GM12878 (cell line): ENCODE measurements around the gene PRTFDC1. TPM values are rescaled to one million over a fixed set of nuclear protein-coding genes. Genes with fewer than 3 reads are reported as not detected.

Experiments
- ATAC-seq: fragments of 200-7000 bp; cut with Tn5 transposase; 3 replicates; pipeline ENCODE4 v1.9.1; 2020; ENCODE audit warnings: mild to moderate bottlenecking, moderate library complexity
- BruUV-seq: library from RNA; stranded (reverse); fragments of 400-500 nt; replicated peaks from 2 replicates; lab custom pipeline; 2021; lab: Mats Ljungman, UMichigan
- CTCF ChIA-PET: fragments of 300-600 bp; sonication (Branson Sonifier 250); formaldehyde crosslinking; extraction: SDS; loops from one replicate; lab custom pipeline; 2021; ENCODE audit warnings: inconsistent platforms; lab: Yijun Ruan, JAX
- POLR2A ChIA-PET: fragments of 350-600 bp; formaldehyde crosslinking; extraction: SDS; loops from one replicate; lab custom pipeline; 2021; ENCODE audit warnings: inconsistent platforms; lab: Charles Lee
- RAD21 ChIA-PET: fragments of 300-600 bp; sonication (Branson Sonifier 250); formaldehyde crosslinking; loops from one replicate; lab custom pipeline; 2023; ENCODE audit warnings: antibody characterized with exemption; ENCODE audit not compliant: unreplicated experiment; lab: Charles Lee
- SMC1A ChIA-PET: fragments of 300-600 bp; sonication (Branson Sonifier 250); formaldehyde crosslinking; loops from one replicate; lab custom pipeline; 2023; ENCODE audit not compliant: unreplicated experiment, uncharacterized antibody; lab: Charles Lee
- DNase-seq: peaks from one replicate; pipeline ENCODE4 v3.0.0-alpha.2; 2011; ENCODE audit warnings: low read depth, low spot score
- FAIRE-seq: peaks from 3 replicates; lab custom pipeline; 2011; peaks lifted over from hg19 to GRCh38; lab: Jason Lieb, UNC
- H2AFZ ChIP-seq: 2 replicates; pipeline ENCODE4 v1.6.0; 2011; ENCODE audit warnings: low read depth, low read length, control low read depth; ENCODE audit not compliant: control insufficient read depth
- H3K27ac ChIP-seq: 2 replicates; pipeline ENCODE4 v1.5.1; 2011; ENCODE audit warnings: control low read depth; ENCODE audit not compliant: control insufficient read depth, insufficient read depth
- H3K27me3 ChIP-seq, 2 experiments: replicated peaks in 1 of 2; 2 replicates each; pipeline versions ENCODE4 v1.6.0 to v1.6.1; 2011; ENCODE audit warnings: low read length in 1 of 2; ENCODE audit not compliant: control insufficient read depth in 2 of 2, insufficient read depth in 2 of 2
- H3K36me3 ChIP-seq, 2 experiments: 2 replicates each; pipeline ENCODE4 v1.5.1; 2011; ENCODE audit warnings: low read length in 1 of 2; ENCODE audit not compliant: control insufficient read depth in 2 of 2, insufficient read depth in 2 of 2
- H3K4me1 ChIP-seq: 2 replicates; pipeline ENCODE4 v1.6.1; 2011; ENCODE audit warnings: mild to moderate bottlenecking, low read length, moderate library complexity, mixed read lengths; ENCODE audit not compliant: control insufficient read depth, insufficient read depth
- H3K4me2 ChIP-seq: 2 replicates; pipeline ENCODE4 v1.6.0; 2011; ENCODE audit warnings: control low read depth; ENCODE audit not compliant: control insufficient read depth, insufficient read depth
- H3K4me3 ChIP-seq: fragments of 200-600 bp; sonication (generic); 2 replicates; pipeline ENCODE4 v1.5.1; 2016
- H3K79me2 ChIP-seq: 2 replicates; pipeline ENCODE4 v1.6.0; 2011; ENCODE audit warnings: low read length; ENCODE audit not compliant: control insufficient read depth, insufficient read depth
- H3K9ac ChIP-seq: 2 replicates; pipeline ENCODE4 v1.8.0; 2011; ENCODE audit warnings: low read length, control low read depth, mixed read lengths; ENCODE audit not compliant: control insufficient read depth, insufficient read depth
- H3K9me3 ChIP-seq: replicated peaks from 3 replicates; pipeline ENCODE4 v1.5.1; 2011; ENCODE audit warnings: mild to moderate bottlenecking, low read length; ENCODE audit not compliant: control insufficient read depth, insufficient read depth
- H4K20me1 ChIP-seq: 2 replicates; pipeline ENCODE4 v1.6.0; 2011; ENCODE audit not compliant: control insufficient read depth, insufficient read depth
- CBX5 ChIP-seq: sonication (generic); IDR thresholded peaks from 2 replicates; pipeline ENCODE4 v1.6.1; 2016; ENCODE audit warnings: low read depth, moderate library complexity, mild to moderate bottlenecking, inconsistent platforms
- EZH2 ChIP-seq: IDR thresholded peaks from 2 replicates; pipeline ENCODE4 v1.6.1; 2012; ENCODE audit warnings: low read depth, mild to moderate bottlenecking, control low read depth, inconsistent platforms, low read length, borderline replicate concordance; ENCODE audit not compliant: control insufficient read depth
- JUNB ChIP-seq: IDR thresholded peaks from 2 replicates; pipeline ENCODE4 v1.6.1; 2016; ENCODE audit warnings: antibody characterized with exemption, mild to moderate bottlenecking
- SMAD5 ChIP-seq: IDR thresholded peaks from 2 replicates; pipeline ENCODE4 v1.6.1; 2016; ENCODE audit warnings: antibody characterized with exemption, low read depth
- SPI1 ChIP-seq: IDR thresholded peaks from 2 replicates; pipeline ENCODE4 v1.6.1; 2011; ENCODE audit warnings: low read depth, mild to moderate bottlenecking, low read length, moderate library complexity, borderline replicate concordance; ENCODE audit not compliant: insufficient read depth
- WRNIP1 ChIP-seq: IDR thresholded peaks from 2 replicates; pipeline ENCODE4 v1.6.1; 2011; ENCODE audit warnings: low read depth, low read length, improper control_type of control experiment, borderline replicate concordance
- ZNF622 ChIP-seq: fragments of 450-650 bp; IDR thresholded peaks from 2 replicates; pipeline ENCODE4 v1.6.1; 2017; ENCODE audit warnings: mild to moderate bottlenecking, inconsistent platforms
- WGBS: methylation state at CpG from one replicate; pipeline ENCODE4 v1.1.6; 2016; ENCODE audit warnings: low lambda C conversion rate; ENCODE audit not compliant: insufficient replicate concordance, insufficient coverage; ENCODE audit errors: missing lambda C conversion rate; 5-methylcytosine and 5-hydroxymethylcytosine counted together
- in situ Hi-C: fragments of 300-500 bp; cut with MboI; formaldehyde crosslinking; loops from 9 replicates; pipeline ENCODE4 v1.14.3; 2018; ENCODE audit warnings: mixed read lengths
- intact Hi-C: fragments of 100-400 bp; cut with micrococcal nuclease; formaldehyde crosslinking; loops from one replicate; pipeline ENCODE4 v1.14.2; 2022; ENCODE audit not compliant: unreplicated experiment
- polyA plus RNA-seq, 11 experiments: library from polyadenylated mRNA; depleted of rRNA in 4 of 11; unstranded in 6 of 11; stranded (reverse) in 5 of 11; fragments of >200 nt; fragmentation: Nextera tagmentation in 4 of 11; fragmentation: Illumina TruSeq in 1 of 11; extraction: Ambion mirVana in 4 of 11; extraction: Trizol in 1 of 11; gene quantifications; 1 replicate in 1 of 11; 2 replicates in 10 of 11; pipeline versions ENCODE4 v1.2.1 to v1.2.3, GENCODE V29; 2011 to 2016; ENCODE audit warnings: inconsistent platforms in 2 of 11, missing spikeins in 2 of 11, low read depth in 1 of 11
- total RNA-seq, 4 experiments: library from RNA; depleted of rRNA in 3 of 4; stranded (reverse); fragments of >200 nt in 3 of 4; fragmentation: Illumina TruSeq in 1 of 4; extraction: Trizol in 1 of 4; gene quantifications; 2 replicates each; pipeline versions ENCODE4 v1.2.1 to v1.2.3, GENCODE V29; 2013 to 2021
- TF ChIP-seq, protein P1 (sequence below): IDR thresholded peaks from 2 replicates; pipeline ENCODE4 v1.6.1; 2011; ENCODE audit warnings: mild to moderate bottlenecking, low read depth, low read length, moderate library complexity; ENCODE audit not compliant: insufficient replicate concordance

Gene PRTFDC1
- total and polyA plus RNA-seq, 10 of the 15 experiments (the other 5 are each of a cell fraction or from before 2014, with no cell fraction given) = 5.5 to 17.3 (median 11.3) TPM

DNA sequence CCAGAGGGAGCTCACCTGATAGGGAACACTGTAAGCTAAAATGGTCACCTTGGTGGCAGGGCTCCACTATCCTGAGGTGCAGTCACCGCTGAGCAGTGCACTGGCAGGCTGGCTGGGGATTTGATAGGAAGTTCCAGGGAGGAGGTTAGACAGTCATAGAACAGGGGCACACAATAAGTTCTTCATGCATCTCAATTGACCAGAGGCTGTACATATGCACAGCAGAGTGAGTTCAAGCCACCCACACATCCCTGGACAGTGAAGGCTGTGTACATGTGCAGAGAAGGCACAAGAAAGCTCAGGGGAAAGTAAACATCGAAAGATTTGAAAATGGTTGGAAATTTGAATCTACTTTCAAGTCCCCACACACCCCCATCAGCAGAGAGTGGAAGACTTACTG is 13.9 kb downstream of the PRTFDC1 start:
- SMC1A ChIA-PET = interaction anchor here (0.8 to 11.3 kb wide), 4 partner anchors 7 to 211 kb away, joined by 3 to 236 read pairs (median 16); no protein-coding TSS in a partner anchor
- H3K9me3 ChIP-seq = no peaks in the 10 kb centered on the region; the same call in 2 of the 3 replicates
- RAD21 ChIA-PET = interaction anchor here (16.1 kb wide), 1 partner anchor 8 kb away, joined by 274 read pairs; no protein-coding TSS in a partner anchor
- CTCF ChIA-PET = interaction anchor here (1.0 to 4.1 kb wide), 5 partner anchors 9 to 143 kb away, joined by 3 to 29 read pairs (median 4); no protein-coding TSS in a partner anchor
- no peak overlapping the region for H3K4me2 ChIP-seq
- no peak for FAIRE-seq
- no peaks in the 10 kb centered on the region for H4K20me1 ChIP-seq
- in situ Hi-C loops (no loop called here), intact Hi-C loops (no loop called here)
- H3K27ac ChIP-seq = no peak overlapping the region
- DNase-seq = no peak
- WGBS = 55% methylated on average over 2 of the region's 2 CpGs
- H3K79me2 ChIP-seq = no peaks in the 10 kb centered on the region
- no peak overlapping the region for H2AFZ ChIP-seq
- no peaks in the 10 kb centered on the region for H3K27me3 ChIP-seq
- TF ChIP-seq SPI1 (no peak), WRNIP1 (no peak), EZH2 (no peak), SMAD5 (no peak), CBX5 (no peak), JUNB (no peak), ZNF622 (no peak)
- TF ChIP-seq, protein P1, sequence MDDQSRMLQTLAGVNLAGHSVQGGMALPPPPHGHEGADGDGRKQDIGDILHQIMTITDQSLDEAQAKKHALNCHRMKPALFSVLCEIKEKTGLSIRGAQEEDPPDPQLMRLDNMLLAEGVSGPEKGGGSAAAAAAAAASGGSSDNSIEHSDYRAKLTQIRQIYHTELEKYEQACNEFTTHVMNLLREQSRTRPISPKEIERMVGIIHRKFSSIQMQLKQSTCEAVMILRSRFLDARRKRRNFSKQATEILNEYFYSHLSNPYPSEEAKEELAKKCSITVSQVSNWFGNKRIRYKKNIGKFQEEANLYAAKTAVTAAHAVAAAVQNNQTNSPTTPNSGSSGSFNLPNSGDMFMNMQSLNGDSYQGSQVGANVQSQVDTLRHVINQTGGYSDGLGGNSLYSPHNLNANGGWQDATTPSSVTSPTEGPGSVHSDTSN = no peak
- no peaks in the 10 kb centered on the region for H3K36me3 ChIP-seq
- POLR2A ChIA-PET = interaction anchor here (0.6 to 1.9 kb wide), 3 partner anchors 9 to 33 kb away, joined by 5 to 11 read pairs (median 11); no protein-coding TSS in a partner anchor
- no peaks in the 10 kb centered on the region for H3K4me1 ChIP-seq
- no peak overlapping the region for H3K4me3 ChIP-seq
- no TSS peak for BruUV-seq
- no peak overlapping the region for H3K9ac ChIP-seq
- peak; percentile 55 for ATAC-seq
